Activated effector memory CD4-positive, alpha-beta T cell treated with Interleukin-2 at 50 U/mL for 16 hours (primary cell): ENCODE data around the gene BRD9.
"Not testable (repeated sequence)": the region's sequence is repeated elsewhere in the genome, so short reads cannot be mapped to it uniquely, and the experiment has no call there.

ENCODE experiments used
- DNase-seq: peaks from one replicate; pipeline ENCODE4 v3.0.0-alpha.2; 2020

The BRD9 gene

DNA sequence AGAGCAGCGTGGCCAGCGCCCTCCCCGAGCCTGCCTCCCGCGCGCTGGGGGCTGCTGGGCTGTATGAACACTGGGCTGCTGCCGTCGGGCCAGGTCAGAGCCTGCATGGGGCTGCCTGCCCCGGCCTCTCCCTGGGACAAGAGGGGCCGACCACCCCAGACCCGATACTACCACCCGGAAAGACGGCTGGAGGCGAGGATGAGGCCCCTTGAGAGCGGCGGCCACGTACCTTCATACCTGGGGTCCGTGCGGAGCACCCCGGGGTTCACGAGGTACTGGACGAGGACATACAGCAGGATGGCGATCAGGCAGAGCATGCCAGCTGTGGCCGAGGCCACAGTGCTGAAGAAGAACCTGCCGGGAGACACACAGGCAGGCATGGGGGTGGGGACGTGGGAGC lies 49.2 kb downstream of the BRD9 start:
- not testable (repeated sequence) for DNase-seq

DNA sequence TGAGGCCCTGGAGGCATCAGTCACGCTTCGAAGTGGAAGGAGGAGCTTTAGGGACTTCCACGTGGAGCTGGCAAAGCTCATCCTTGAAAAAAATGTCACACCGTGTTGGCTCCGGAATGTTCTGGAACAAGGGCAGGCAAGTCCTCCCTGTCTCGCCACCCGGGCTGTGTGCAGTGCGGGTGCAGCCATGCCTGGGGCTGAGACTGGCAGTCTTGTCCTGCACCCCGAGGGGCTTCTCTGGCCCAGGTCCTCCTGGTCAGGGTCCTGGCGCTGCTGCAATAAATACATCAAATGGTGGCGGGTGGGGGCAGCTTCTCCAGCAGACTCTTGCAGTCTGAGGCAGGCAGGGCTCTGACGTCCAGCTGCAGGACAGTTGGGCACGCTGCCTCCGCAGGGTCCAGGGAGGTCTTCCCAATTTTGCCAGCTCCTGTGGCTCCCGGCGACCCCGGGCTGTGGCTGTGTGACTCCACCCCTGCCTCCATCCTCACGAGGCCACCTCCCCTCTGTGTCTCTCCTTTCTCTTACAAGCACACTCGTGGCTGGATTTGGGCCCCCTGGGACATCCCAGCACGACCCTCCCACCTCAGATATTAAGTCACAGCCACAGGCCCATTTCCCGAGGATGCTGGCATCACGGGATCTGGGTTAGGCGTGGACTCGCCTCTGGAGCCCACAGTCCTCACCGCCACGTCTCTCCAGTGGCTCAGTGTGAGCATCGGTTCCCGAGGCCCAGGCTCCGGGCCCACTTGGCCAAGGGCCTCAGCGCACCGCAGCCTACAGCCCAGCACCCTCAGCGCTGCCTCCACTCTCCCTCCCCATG lies 50.0 kb downstream of the BRD9 start:
- not testable (repeated sequence) for DNase-seq

DNA sequence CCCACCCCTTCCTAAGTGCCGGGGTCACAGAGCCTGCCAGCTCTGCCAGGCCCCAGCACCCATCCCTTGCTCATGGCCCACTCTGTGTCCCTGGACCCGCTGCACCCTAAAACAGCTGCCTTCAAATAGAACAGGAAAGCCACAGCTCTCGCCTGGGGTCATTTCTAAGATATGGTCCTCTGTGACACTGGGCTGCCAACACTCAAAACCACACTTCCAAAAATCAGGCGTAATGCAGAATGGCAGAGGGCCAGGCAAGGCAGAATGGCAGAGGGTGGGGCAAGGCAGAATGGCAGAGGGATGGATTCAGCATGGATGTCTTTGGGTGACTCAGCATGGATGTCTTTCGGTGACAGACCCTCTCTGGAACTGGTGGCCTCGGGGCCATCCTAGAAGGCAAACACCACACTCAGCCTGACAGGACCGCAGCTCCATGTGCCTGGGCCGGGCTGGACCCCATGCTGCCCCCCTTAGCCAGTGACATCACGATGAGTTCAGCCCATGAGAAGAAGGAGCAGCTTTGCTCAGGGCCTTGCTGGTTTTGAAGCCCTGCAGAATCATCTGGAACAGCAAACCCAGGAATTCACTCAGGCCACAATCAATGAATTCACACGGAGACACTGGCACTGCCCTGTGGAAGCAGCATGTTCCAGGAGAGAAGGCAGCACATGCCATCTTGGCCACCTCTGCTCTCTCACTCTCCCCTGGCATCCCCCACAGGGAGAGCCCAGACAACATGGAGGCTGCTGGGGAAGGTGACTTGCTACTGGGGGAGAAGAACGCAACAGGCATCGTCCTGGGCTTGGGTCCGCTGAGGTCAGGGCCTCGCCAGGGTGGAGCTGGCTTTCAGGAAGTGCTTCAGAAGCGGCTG lies 50.8 kb downstream of the BRD9 start:
- DNase-seq: not testable (repeated sequence)

DNA sequence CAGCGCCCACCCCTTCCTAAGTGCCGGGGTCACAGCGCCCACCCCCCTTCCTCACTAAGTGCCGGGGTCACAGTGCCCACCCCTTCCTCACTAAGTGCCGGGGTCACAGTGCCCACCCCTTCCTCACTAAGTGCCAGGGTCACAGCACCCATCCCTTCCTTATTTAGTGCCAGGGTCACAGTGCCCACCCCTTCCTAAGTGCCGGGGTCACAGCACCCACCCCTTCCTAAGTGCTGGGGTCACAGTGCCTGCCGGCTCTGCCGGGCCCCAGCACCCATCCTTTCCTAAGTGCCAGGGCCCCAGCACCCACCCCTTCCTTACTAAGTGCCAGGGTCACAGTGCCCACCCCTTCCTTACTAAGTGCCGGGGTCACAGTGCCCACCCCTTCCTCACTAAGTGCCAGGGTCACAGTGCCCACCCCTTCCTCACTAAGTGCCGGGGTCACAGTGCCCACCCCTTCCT lies 51.6 kb downstream of the BRD9 start:
- DNase-seq: not testable (repeated sequence)

DNA sequence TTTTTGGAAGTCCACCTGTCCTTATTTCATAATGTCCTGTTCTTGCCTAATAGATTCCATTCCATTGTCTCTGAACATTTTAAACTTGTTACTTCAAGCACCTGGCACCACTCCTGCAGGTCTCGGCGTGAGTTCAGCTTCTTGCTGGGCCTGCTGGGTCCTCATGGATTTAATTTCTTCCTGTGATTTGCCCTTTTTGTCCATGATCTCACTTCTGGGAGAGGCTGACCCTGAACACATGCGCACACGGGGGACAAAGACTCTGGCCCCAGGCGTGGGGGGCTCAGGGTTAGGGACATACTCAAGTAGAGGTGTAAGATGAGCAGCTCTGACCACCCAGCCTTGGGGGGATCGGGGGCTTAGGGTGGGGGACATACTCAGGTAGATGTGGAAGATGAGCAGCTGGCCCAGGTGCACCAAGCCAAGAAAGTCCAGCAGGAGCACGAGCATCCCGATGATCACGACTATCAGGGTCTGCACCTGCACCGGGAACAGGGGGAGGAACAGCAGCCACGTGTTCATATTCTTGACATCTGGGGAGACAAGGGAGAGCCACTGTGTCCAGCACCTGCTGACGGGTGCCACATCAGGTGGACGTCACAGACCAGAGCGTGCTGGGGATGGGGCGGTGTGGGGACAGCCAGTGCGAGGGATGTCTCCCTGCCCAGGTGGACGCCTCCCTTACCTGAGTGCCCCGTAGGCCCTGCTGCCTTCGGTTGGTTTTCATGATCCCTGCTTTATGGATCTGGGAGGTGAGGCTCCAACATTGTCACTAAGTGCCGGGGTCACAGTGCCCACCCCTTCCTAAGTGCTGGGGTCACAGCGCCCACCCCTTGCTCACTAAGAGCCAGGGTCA lies 52.3 kb downstream of the BRD9 start:
- not testable (repeated sequence) for DNase-seq

DNA sequence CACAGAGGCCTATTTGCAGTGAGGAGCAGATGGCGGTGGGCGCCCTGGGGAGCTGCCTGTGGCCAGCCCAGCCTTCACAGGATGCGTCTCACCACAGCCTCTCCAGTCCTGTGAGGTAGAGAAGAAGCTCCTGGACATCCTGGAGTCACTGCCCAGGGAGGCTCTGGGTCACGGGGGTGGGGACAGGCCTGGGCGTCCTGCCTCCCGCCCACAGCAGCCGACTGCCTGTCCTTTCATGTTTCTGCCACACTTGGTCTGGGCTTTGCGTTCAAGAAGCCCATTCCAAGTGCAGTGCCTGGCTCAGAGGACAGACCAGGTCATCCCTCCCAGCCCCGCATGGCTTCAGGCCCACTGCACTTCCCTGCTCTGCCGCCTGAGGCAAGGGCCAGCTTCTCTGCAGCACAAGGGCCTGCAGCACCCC lies 54.2 kb downstream of the BRD9 start:
- not testable (repeated sequence) for DNase-seq

DNA sequence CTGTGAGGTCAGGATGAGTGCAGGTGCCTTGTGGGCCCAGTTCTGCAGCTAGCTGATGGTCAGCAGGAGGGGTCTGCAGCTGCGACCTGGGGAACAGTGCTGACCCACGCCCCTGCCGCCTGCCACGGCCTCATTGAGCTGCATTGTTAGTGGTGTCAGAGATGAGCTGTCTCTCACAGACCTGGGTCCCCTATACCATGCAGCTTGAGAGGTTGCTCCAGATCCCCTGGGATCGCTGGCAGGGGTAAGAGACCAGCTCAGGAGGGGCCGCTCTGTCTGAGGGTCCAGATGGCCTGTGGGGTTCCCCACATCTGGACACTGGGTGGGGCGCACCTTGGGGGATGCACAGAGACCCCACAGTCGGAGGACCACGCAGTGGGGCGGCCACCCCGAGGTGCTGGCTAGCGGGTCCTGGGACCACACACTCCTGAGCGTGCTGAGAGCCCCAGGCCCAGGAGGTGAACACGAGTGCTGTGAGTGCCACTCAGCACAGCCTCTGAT lies 54.9 kb downstream of the BRD9 start:
- DNase-seq: not testable (repeated sequence)

DNA sequence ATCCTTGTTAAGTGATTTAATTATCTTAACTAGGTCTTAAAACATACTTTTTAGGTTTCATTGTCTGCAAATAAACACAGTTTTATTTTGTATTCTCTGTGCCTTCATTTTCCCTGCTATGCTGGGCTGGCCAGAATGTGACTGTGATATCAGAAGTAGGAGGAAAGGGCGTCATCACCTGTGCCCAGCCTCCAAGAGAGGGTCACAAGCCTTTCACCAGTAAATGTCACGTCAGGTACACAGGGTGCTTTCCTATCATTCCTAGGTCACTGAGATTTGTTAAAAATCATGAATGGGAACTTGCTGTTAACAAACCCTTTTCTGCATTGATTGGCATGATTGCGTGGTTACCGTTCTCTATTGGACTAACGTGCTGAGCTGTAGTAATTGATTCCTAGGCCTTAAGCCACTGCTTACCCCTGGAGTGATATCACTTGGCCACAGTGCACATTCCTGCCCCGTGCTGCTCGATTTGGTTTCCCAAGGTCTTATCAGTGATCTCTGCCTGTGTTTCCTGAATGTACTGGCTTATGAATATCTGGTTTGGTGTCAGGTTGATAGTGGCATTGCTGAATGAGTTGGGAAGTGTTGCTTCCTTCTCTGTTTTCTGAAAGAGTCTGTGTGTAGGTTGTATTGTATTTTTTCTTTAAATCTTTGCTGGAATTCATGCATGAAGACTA lies 56.5 kb downstream of the BRD9 start:
- not testable (repeated sequence) for DNase-seq

DNA sequence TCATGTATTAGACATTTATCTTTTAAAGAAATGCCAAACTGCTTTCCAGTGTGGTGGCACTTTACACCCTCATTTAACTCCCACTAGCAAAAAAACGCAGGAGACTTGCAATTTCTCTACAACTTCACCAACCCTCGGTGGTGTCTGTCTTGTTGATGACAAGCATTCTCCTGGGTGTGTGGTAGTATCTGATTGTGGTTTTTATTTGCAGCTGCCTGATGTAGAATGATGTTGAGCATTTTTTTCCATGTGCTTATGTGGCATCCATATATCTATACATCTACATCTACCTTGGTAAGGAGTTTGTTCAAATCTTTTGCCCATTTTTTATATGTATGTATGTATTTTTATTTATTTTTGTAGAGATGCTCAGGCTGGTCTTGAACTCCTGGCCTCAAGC lies 58.6 kb downstream of the BRD9 start:
- not testable (repeated sequence) for DNase-seq

DNA sequence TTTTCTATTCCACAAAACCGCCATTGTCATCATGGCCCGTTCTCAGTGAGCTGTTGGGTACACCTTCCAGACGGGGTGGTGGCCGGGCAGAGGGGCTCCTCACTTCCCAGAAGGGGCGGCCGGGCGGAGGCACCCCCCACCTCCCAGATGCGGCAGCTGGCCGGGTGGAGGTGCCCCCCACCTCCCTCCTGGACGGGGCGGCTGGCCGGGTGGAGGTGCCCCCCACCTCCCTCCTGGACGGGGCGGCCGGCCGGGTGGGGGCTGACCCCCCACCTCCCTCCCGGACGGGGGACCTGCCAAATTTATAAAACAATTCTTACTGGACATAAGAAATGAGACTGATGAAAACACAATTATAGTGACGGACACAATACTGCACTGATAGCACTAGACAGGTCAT lies 64.4 kb downstream of the BRD9 start:
- DNase-seq: not testable (repeated sequence)

DNA sequence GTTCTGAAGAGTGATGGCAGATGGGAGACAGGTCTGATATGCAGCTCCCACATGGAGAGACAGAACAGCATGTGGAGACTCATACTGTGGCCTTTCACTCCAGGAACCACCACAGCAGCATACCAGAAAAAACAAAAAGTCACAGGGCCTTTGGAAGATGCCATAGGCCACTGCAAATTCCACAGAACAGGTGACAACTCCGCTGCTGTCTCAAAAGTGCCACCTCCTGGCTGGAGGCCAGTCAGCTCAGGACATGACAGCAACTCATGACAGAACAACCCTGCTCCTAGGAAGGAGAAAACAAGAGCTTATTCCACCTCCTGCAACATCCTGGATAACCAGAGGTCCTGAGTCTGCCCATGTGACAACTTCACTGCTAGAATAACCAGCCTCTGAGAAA lies 67.1 kb downstream of the BRD9 start:
- DNase-seq: not testable (repeated sequence)

DNA sequence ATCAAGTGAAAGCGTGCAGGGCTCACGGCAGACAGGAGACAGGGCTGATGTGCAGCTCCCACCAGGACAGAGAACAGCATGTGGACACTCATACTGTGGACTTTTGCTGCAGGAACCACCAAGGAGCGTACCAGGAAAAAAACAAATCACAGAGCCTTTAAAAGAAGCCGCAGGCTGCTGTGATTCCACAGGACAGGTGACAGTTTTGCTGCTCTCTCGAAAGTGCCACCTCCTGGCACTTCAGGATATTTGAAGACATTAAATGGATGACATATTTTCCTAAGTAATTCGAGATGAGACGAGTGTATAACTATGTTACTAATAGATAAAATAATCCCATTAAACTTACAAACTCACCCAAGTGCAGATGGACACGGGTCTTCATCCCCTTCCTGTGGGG lies 71.1 kb downstream of the BRD9 start:
- no peak for DNase-seq

DNA sequence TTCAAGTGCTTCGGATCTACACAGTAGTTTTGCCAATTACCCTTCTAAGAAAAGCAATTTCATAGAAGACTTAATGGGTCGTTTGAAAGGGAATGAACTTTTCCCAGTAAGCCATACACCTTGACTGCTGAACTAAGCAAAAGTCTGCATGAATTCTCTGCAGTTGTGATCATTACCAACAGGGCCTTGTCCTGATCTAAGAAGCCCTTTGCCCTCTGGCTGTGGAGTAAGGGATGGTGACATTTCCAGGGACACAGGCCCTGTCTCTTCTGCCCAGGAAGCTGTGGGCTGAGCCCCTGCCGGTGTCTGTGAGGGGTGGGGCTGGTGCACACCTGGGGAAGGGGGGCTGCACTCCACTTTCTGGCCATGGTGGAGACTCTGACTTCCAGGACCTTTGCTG lies 72.4 kb downstream of the BRD9 start:
- no peak for DNase-seq

DNA sequence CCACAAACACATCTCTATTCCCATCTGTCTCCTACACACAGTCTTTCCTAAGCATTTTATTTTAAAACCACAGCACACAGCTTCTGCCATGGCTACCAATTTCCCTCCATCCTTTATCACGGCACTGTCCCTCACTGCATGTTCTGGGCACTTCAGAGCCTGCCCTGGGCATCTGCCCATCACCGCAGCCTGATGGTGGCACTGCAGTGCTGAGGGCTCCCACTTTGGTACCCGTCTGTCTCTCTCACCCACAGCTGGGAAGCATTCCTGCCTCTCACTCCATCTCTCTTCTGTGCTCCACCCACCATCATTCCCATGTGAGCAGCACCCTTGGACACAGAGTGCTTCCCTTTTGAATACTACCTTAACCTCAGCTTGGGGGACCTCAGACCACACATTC lies 73.5 kb downstream of the BRD9 start:
- no peak for DNase-seq

DNA sequence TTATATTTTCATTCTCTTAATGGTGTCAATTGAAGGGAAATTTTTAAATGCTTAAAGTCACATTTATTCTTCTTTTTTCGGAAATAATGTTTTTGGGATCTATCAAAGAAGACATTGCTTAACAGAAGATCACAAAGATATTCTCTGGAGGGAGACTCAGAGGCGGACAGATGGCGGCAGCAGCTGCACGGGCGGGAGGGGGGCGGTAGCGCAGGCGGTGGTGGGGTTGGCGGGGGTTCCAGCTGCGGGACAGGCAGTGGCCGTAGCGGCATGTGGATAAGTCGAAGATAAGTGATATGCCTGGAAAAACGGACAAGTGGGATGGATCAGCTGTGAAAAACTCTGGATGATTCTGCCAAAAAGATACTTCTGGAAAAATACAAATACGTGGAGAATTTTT lies 76.4 kb downstream of the BRD9 start:
- no peak for DNase-seq

DNA sequence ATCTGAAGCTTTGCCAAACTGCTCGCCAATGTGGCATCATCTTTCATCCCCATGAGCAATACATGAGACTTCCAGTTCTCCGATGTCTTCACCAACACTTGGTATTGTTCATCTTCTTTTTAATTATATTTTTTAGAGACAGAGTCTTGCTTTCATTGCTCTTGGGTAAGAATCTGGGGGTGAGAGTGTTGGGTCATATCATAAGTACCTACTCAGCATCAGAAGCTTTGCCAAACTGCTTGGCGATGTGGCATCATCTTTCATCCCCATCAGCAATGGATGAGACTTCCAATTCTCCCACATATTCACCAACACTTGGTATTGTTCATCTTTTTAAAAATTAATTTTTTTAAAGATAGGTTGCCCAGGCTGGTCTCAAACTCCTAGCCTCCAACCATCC lies 77.2 kb downstream of the BRD9 start:
- DNase-seq: no peak
